Panc1 (cell line): ENCODE data around the gene GPR152. TPM values are rescaled to one million over a fixed set of nuclear protein-coding genes. Genes with fewer than 3 reads are reported as not detected.

ENCODE experiments used
- ATAC-seq: fragments of 200-7000 bp; cut with Tn5 transposase; 2 replicates; pipeline ENCODE4 v1.9.1; 2020; ENCODE audit warnings: mild to moderate bottlenecking, moderate library complexity
- BruUV-seq: library from RNA; stranded (reverse); fragments of 400-500 nt; replicated peaks from 2 replicates; lab custom pipeline; 2021; lab: Mats Ljungman, UMichigan
- CTCF ChIA-PET: fragments of 300-600 bp; sonication (Branson Sonifier 250); formaldehyde crosslinking; loops from one replicate; lab custom pipeline; 2022; ENCODE audit warnings: antibody characterized with exemption; lab: Charles Lee
- POLR2A ChIA-PET: fragments of 300-600 bp; sonication (Branson Sonifier 250); formaldehyde crosslinking; loops from one replicate; lab custom pipeline; 2022; ENCODE audit warnings: antibody characterized with exemption; lab: Charles Lee
- DNase-seq: peaks from one replicate; pipeline ENCODE4 v3.0.0-alpha.2; 2010; ENCODE audit warnings: low read depth, low spot score
- H3K27ac ChIP-seq: 2 replicates; pipeline ENCODE4 v1.5.1; 2011; ENCODE audit warnings: mild to moderate bottlenecking, low read length, inconsistent platforms
- H3K27me3 ChIP-seq: fragments of 200-500 bp; sonication (Bioruptor generic); 2 replicates; pipeline ENCODE4 v1.6.0; 2014; ENCODE audit warnings: low read length, inconsistent platforms; ENCODE audit not compliant: control insufficient read depth, insufficient read depth
- H3K36me3 ChIP-seq: fragments of 200-500 bp; sonication (Bioruptor generic); 2 replicates; pipeline ENCODE4 v1.5.1; 2014; ENCODE audit warnings: inconsistent platforms, mild to moderate bottlenecking, low read length, moderate library complexity; ENCODE audit not compliant: control insufficient read depth, insufficient read depth
- H3K4me1 ChIP-seq: 2 replicates; pipeline ENCODE4 v1.5.1; 2011; ENCODE audit warnings: inconsistent platforms, mild to moderate bottlenecking, low read length, moderate library complexity; ENCODE audit not compliant: control insufficient read depth, insufficient read depth
- H3K4me3 ChIP-seq, 2 experiments: 2 replicates each; pipeline ENCODE4 v1.5.1; 2011 to 2012; ENCODE audit warnings: low read depth in 2 of 2, low read length in 2 of 2, mild to moderate bottlenecking in 2 of 2, inconsistent platforms in 1 of 2, moderate library complexity in 1 of 2
- H3K9me3 ChIP-seq: fragments of 200-500 bp; sonication (Bioruptor generic); 2 replicates; pipeline ENCODE4 v1.5.1; 2014; ENCODE audit warnings: low read depth, mild to moderate bottlenecking, inconsistent platforms, low read length, moderate library complexity; ENCODE audit not compliant: control insufficient read depth, insufficient read depth
- POLR2AphosphoS5 ChIP-seq: IDR thresholded peaks from 2 replicates; pipeline ENCODE4 v1.6.1; 2012; ENCODE audit warnings: mild to moderate bottlenecking, low read depth, low read length, moderate library complexity
- SIN3A ChIP-seq: IDR thresholded peaks from 2 replicates; pipeline ENCODE4 v1.6.1; 2012; ENCODE audit warnings: low read depth, mild to moderate bottlenecking, low read length, moderate library complexity, borderline replicate concordance; ENCODE audit not compliant: insufficient read depth
- TCF7L2 ChIP-seq: IDR thresholded peaks from 2 replicates; pipeline ENCODE4 v1.6.1; 2011; ENCODE audit warnings: mild to moderate bottlenecking, low read depth, low read length, inconsistent platforms
- in situ Hi-C: cut with HindIII; loops from 2 replicates; pipeline ENCODE4 v1.10.0; 2016; ENCODE audit warnings: low sequenced_read_pairs, low pct_unique_long_range_greater_than_20kb
- intact Hi-C: fragments of 100-400 bp; cut with micrococcal nuclease; formaldehyde crosslinking; loops from one replicate; pipeline ENCODE4 v1.10.0; 2022; ENCODE audit not compliant: unreplicated experiment
- total RNA-seq: library from RNA; stranded (reverse); gene quantifications from one replicate; pipeline ENCODE4 v1.2.1, GENCODE V29; 2021; ENCODE audit not compliant: unreplicated experiment
- TF ChIP-seq, protein P1 (sequence below): fragments of 450-650 bp; IDR thresholded peaks from 2 replicates; pipeline ENCODE4 v1.5.1; 2017; ENCODE audit warnings: mild to moderate bottlenecking
- TF ChIP-seq, protein P2 (sequence below), 2 experiments: IDR thresholded peaks; 2 replicates each; pipeline ENCODE4 v1.6.1; 2011 to 2012; ENCODE audit warnings: low read depth in 2 of 2, control low read depth in 1 of 2, low read length in 1 of 2, mild to moderate bottlenecking in 1 of 2, moderate library complexity in 1 of 2; ENCODE audit not compliant: insufficient read depth in 1 of 2

The GPR152 gene
- total RNA-seq, 1 experiment from 2014 or later: not detected

GRCh38 chr11:67435031-67435726, 17.4 kb downstream of the GPR152 start:
- CTCF ChIA-PET: no interaction called here

GRCh38 chr11:67434395-67434881, 18.1 kb downstream of the GPR152 start:
- TF ChIP-seq TCF7L2 (no peak), POLR2AphosphoS5 (no peak), SIN3A (no peak)
- TF ChIP-seq, protein P1, sequence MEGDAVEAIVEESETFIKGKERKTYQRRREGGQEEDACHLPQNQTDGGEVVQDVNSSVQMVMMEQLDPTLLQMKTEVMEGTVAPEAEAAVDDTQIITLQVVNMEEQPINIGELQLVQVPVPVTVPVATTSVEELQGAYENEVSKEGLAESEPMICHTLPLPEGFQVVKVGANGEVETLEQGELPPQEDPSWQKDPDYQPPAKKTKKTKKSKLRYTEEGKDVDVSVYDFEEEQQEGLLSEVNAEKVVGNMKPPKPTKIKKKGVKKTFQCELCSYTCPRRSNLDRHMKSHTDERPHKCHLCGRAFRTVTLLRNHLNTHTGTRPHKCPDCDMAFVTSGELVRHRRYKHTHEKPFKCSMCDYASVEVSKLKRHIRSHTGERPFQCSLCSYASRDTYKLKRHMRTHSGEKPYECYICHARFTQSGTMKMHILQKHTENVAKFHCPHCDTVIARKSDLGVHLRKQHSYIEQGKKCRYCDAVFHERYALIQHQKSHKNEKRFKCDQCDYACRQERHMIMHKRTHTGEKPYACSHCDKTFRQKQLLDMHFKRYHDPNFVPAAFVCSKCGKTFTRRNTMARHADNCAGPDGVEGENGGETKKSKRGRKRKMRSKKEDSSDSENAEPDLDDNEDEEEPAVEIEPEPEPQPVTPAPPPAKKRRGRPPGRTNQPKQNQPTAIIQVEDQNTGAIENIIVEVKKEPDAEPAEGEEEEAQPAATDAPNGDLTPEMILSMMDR: no peak
- TF ChIP-seq, protein P2, sequence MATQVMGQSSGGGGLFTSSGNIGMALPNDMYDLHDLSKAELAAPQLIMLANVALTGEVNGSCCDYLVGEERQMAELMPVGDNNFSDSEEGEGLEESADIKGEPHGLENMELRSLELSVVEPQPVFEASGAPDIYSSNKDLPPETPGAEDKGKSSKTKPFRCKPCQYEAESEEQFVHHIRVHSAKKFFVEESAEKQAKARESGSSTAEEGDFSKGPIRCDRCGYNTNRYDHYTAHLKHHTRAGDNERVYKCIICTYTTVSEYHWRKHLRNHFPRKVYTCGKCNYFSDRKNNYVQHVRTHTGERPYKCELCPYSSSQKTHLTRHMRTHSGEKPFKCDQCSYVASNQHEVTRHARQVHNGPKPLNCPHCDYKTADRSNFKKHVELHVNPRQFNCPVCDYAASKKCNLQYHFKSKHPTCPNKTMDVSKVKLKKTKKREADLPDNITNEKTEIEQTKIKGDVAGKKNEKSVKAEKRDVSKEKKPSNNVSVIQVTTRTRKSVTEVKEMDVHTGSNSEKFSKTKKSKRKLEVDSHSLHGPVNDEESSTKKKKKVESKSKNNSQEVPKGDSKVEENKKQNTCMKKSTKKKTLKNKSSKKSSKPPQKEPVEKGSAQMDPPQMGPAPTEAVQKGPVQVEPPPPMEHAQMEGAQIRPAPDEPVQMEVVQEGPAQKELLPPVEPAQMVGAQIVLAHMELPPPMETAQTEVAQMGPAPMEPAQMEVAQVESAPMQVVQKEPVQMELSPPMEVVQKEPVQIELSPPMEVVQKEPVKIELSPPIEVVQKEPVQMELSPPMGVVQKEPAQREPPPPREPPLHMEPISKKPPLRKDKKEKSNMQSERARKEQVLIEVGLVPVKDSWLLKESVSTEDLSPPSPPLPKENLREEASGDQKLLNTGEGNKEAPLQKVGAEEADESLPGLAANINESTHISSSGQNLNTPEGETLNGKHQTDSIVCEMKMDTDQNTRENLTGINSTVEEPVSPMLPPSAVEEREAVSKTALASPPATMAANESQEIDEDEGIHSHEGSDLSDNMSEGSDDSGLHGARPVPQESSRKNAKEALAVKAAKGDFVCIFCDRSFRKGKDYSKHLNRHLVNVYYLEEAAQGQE (IDR thresholded peaks at IDR 0.05; ENCODE audit: insufficient read depth in 1 of 2, low read depth in 2 of 2, low read length in 1 of 2): no peak
- H3K27ac ChIP-seq: no peak overlapping the region
- no peak for ATAC-seq
- POLR2A ChIA-PET: no interaction called here
- CTCF ChIA-PET: no interaction called here
- BruUV-seq: no TSS peak
- intact Hi-C loops (no loop called here), in situ Hi-C loops (no loop called here)
- DNase-seq: no peak
- H3K4me3 ChIP-seq: no peak overlapping the region
- H3K36me3 ChIP-seq: no peaks in the 10 kb centered on the region
- no peaks in the 10 kb centered on the region for H3K9me3 ChIP-seq
- no peaks in the 10 kb centered on the region for H3K27me3 ChIP-seq
- H3K4me1 ChIP-seq: peaks cover 50% of the 10 kb centered on the region

More at GRCh38 chr11:67435031-67435726, 17.4 kb downstream of the GPR152 start:
- H3K27ac ChIP-seq: no peak overlapping the region; the same call in 1 of the 2 replicates
- POLR2A ChIA-PET: no interaction called here
- H3K9me3 ChIP-seq: no peaks in the 10 kb centered on the region
- ATAC-seq (no peak), DNase-seq (no peak)
- no peaks in the 10 kb centered on the region for H3K27me3 ChIP-seq
- H3K4me3 ChIP-seq: no peak overlapping the region
- intact Hi-C loops (no loop called here), in situ Hi-C loops (no loop called here)
- H3K4me1 ChIP-seq: peaks cover 56% of the 10 kb centered on the region
- TF ChIP-seq SIN3A (no peak), POLR2AphosphoS5 (no peak)
- TF ChIP-seq, protein P1: no peak
- no TSS peak for BruUV-seq
- peaks cover 2% of the 10 kb centered on the region; the same call in 1 of the 2 replicates for H3K36me3 ChIP-seq
